OCI-LY3 (cell line): ENCODE results near the gene PHLDA1.

Source experiments
- H2AFZ ChIP-seq: fragments of 200-600, 300-600 bp; shearing (Covaris generic); 2 replicates; pipeline ENCODE4 v1.6.0; 2014; ENCODE audit warnings: antibody characterized with exemption, low read depth, low read length
- H3K27ac ChIP-seq: fragments of 200-600, 300-600 bp; sonication (generic); 2 replicates; pipeline ENCODE4 v1.5.1; 2014; ENCODE audit warnings: mild to moderate bottlenecking, low read length, moderate library complexity, mixed read lengths
- H3K27me3 ChIP-seq: fragments of 200-600, 300-600 bp; sonication (generic); 2 replicates; pipeline ENCODE4 v1.6.1; 2014; ENCODE audit warnings: low read depth, low read length, mixed read lengths
- H3K36me3 ChIP-seq: fragments of 200-600, 300-600 bp; sonication (generic); replicated peaks from 2 replicates; pipeline ENCODE3; 2014; ENCODE audit warnings: low read depth, low read length, mixed read lengths
- H3K4me1 ChIP-seq: fragments of 300-600, 200-600 bp; sonication (generic); 2 replicates; pipeline ENCODE4 v1.6.1; 2014; ENCODE audit warnings: low read length, mixed read lengths
- H3K4me2 ChIP-seq: fragments of 200-600, 300-600 bp; sonication (generic); 2 replicates; pipeline ENCODE4 v1.6.1; 2014; ENCODE audit warnings: low read length, mixed read lengths
- H3K4me3 ChIP-seq: fragments of 300-600, 200-600 bp; sonication (generic); 2 replicates; pipeline ENCODE4 v1.5.1; 2014; ENCODE audit warnings: antibody characterized with exemption, mild to moderate bottlenecking, low read length, moderate library complexity
- H3K79me2 ChIP-seq: fragments of 300-600, 200-600 bp; shearing (Covaris generic); 2 replicates; pipeline ENCODE4 v1.6.1; 2014; ENCODE audit warnings: mild to moderate bottlenecking, low read length, mixed read lengths
- H3K9ac ChIP-seq: fragments of 300-600, 200-600 bp; shearing (Covaris generic); 2 replicates; pipeline ENCODE4 v1.6.0; 2014; ENCODE audit warnings: mild to moderate bottlenecking, low read length, moderate library complexity
- H3K9me3 ChIP-seq: fragments of 200-600, 300-600 bp; shearing (Covaris generic); 2 replicates; pipeline ENCODE4 v1.6.1; 2014; ENCODE audit warnings: low read length, mixed read lengths; ENCODE audit not compliant: insufficient read depth
- H4K20me1 ChIP-seq: fragments of 200-600, 300-600 bp; sonication (generic); 2 replicates; pipeline ENCODE4 v1.6.1; 2016; ENCODE audit warnings: low read length, mixed read lengths; ENCODE audit not compliant: insufficient read depth
- CTCF ChIP-seq: fragments of 200-600, 300-600 bp; sonication (generic); IDR thresholded peaks from 2 replicates; pipeline ENCODE4 v1.5.1; 2014; ENCODE audit warnings: antibody characterized with exemption, low read length, low read depth
- EZH2phosphoT487 ChIP-seq: fragments of 200-600 bp; shearing (Covaris generic); IDR thresholded peaks from 2 replicates; pipeline ENCODE4 v1.6.1; 2018; ENCODE audit warnings: antibody characterized with exemption, mixed run types, low read depth

Gene PHLDA1

DNA sequence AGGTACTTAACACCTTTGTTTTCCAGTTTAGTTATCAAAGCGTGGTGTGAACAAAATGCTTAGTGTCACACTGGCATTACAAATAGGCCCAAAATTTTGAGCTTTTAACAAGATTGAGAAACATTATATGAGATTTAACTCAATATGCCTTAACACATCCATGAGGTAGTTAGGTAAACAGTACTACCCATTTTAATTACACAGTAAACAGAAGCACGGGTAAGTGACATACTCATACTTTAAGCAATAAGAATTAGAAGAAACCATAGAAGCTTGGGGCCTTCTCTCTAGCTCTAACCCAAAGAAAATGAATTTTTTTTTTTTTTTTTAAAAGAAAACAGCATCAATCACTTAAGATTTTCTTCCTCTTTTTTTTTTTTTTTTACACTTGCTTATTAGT, 15.5 kb upstream of the PHLDA1 start:
- Histone ChIP-seq H3K27me3 (no peaks in the 10 kb centered on the region), H3K27ac (no peak overlapping the region), H3K79me2 (no peaks in the 10 kb centered on the region), H3K9ac (no peak overlapping the region), H4K20me1 (no peaks in the 10 kb centered on the region), H3K4me1 (no peaks in the 10 kb centered on the region), H2AFZ (no peak overlapping the region), H3K36me3 (peaks cover 56% of the 10 kb centered on the region), H3K4me2 (no peak overlapping the region), H3K4me3 (no peak overlapping the region), H3K9me3 (no peaks in the 10 kb centered on the region)
- TF ChIP-seq EZH2phosphoT487 (no peak), CTCF (no peak)

- Histone ChIP-seq H3K36me3 (peaks cover 26% of the 10 kb centered on the region), H3K9ac (no peak overlapping the region), H3K9me3 (no peaks in the 10 kb centered on the region), H3K79me2 (no peaks in the 10 kb centered on the region), H4K20me1 (no peaks in the 10 kb centered on the region), H2AFZ (no peak overlapping the region), H3K27ac (no peak overlapping the region), H3K4me3 (no peak overlapping the region), H3K4me1 (no peaks in the 10 kb centered on the region), H3K27me3 (no peaks in the 10 kb centered on the region), H3K4me2 (no peak overlapping the region)
- TF ChIP-seq EZH2phosphoT487 (no peak), CTCF (no peak)
Observed at GRCh38 chr12:76043377-76043776, 11.8 kb upstream of the PHLDA1 start.

DNA sequence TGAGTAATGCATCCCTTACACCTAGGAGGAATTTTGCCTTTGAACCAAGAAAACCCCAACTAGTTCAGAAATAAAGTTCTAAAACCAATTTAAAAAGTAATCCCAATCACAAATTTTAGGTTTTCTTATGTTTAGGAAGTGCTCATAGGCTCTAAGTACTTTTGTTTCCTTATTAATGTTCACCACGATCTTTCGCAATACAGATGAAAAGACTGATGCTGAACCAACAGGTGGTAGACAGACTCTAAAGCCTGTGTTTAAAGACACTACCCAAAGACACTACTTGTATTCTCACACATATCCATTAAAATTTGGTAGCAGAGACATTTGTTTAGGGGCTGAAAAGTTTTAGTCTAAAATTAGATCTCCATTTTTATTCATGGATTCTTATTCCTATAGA, 10.6 kb upstream of the PHLDA1 start:
- Histone ChIP-seq H3K79me2 (no peaks in the 10 kb centered on the region), H3K9ac (no peak overlapping the region), H3K4me2 (no peak overlapping the region), H3K36me3 (peaks cover 24% of the 10 kb centered on the region), H3K9me3 (no peaks in the 10 kb centered on the region), H2AFZ (no peak overlapping the region), H3K4me1 (0 out of 2 replicates have a peak, but pooled peaks cover 5% of the 10 kb centered on the region), H3K4me3 (no peak overlapping the region), H4K20me1 (no peaks in the 10 kb centered on the region), H3K27me3 (no peaks in the 10 kb centered on the region), H3K27ac (no peak overlapping the region)
- no peak for TF ChIP-seq EZH2phosphoT487
- TF ChIP-seq CTCF: no peak

DNA sequence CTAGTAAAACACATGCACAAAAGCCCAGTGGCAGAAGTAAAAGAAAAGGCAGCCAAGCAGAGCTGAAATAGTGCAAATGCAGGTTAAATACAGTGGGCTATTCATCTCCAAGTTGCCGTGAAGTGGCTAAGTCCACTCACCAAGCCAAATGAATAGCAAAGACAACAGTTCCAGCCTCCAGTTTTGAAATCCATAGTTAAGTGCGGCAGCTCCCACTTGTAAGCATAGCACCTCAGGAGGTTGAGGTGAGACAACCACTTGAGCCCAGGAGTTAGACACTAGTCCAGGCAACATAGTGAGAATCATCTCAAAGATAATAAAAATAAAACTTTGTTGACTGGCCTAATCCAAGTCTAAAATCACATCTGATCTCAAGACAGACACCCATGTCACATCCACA, 9.8 kb upstream of the PHLDA1 start:
- H3K79me2 ChIP-seq: no peaks in the 10 kb centered on the region
- no peaks in the 10 kb centered on the region for H4K20me1 ChIP-seq
- H3K4me3 ChIP-seq: no peak overlapping the region
- H3K27me3 ChIP-seq: no peaks in the 10 kb centered on the region
- no peak overlapping the region for H2AFZ ChIP-seq
- no peak overlapping the region for H3K4me2 ChIP-seq
- no peak overlapping the region for H3K9ac ChIP-seq
- no peaks in the 10 kb centered on the region for H3K9me3 ChIP-seq
- H3K27ac ChIP-seq: no peak overlapping the region
- TF ChIP-seq EZH2phosphoT487: no peak
- no peak for TF ChIP-seq CTCF
- H3K36me3 ChIP-seq: peaks cover 19% of the 10 kb centered on the region
- 0 out of 2 replicates have a peak, but pooled peaks cover 5% of the 10 kb centered on the region for H3K4me1 ChIP-seq
